ENCODE measurements around the gene ABCD2. TPM values are rescaled to one million over a fixed set of nuclear protein-coding genes. Genes with fewer than 3 reads are reported as not detected.
"Not testable (repeated sequence)": the region's sequence is repeated elsewhere in the genome, so short reads cannot be mapped to it uniquely, and the experiment has no call there.

ABCD2 gene
- total and polyA plus RNA-seq, 8 donors, result 0.08 to 0.52 (median 0.13) TPM

GRCh38 chr12:39606712-39607423 lies 12.7 kb downstream of the ABCD2 start:
- Histone ChIP-seq H3K4me1 (no peaks in the 10 kb centered on the region), H3K36me3 (no peaks in the 10 kb centered on the region), H3K27me3 (no peaks in the 10 kb centered on the region), H3K4me3 (no peak overlapping the region), H3K9me3 (no peaks in the 10 kb centered on the region), H3K27ac (no peak overlapping the region)
- intact Hi-C loops (cut with DNase I), result no loop called here
- DNase-seq (no peak), ATAC-seq (no peak)
- no peak for TF ChIP-seq CTCF (IDR thresholded peaks at IDR 0.05)

- no peak for TF ChIP-seq CTCF (IDR thresholded peaks at IDR 0.05)
- ATAC-seq (no peak), DNase-seq (no peak)
- intact Hi-C loops (cut with DNase I), result no loop called here
- no peak overlapping the region for H3K27ac ChIP-seq
- H3K9me3 ChIP-seq, result no peaks in the 10 kb centered on the region
- no peaks in the 10 kb centered on the region for H3K27me3 ChIP-seq
- no peaks in the 10 kb centered on the region for H3K36me3 ChIP-seq
- H3K4me3 ChIP-seq, result no peak overlapping the region
- H3K4me1 ChIP-seq, result no peaks in the 10 kb centered on the region
Measured at GRCh38 chr12:39605996-39606395, 13.6 kb downstream of the ABCD2 start.

GRCh38 chr12:39605501-39605900 lies 14.1 kb downstream of the ABCD2 start:
- H3K27me3 ChIP-seq, result no peaks in the 10 kb centered on the region
- no peak for TF ChIP-seq CTCF (IDR thresholded peaks at IDR 0.05)
- no peak overlapping the region for H3K4me3 ChIP-seq
- DNase-seq (no peak), ATAC-seq (peak; percentile 47)
- H3K36me3 ChIP-seq, result no peaks in the 10 kb centered on the region
- intact Hi-C loops (cut with DNase I), result no loop called here
- H3K27ac ChIP-seq, result no peak overlapping the region
- no peaks in the 10 kb centered on the region for H3K4me1 ChIP-seq
- H3K9me3 ChIP-seq, result no peaks in the 10 kb centered on the region

GRCh38 chr12:39603065-39603464 lies 16.5 kb downstream of the ABCD2 start:
- intact Hi-C loops (cut with DNase I), result no loop called here
- Histone ChIP-seq H3K4me3 (no peak overlapping the region), H3K9me3 (no peaks in the 10 kb centered on the region), H3K27ac (no peak overlapping the region), H3K36me3 (no peaks in the 10 kb centered on the region), H3K4me1 (no peaks in the 10 kb centered on the region), H3K27me3 (no peaks in the 10 kb centered on the region)
- no peak for ATAC-seq
- DNase-seq, result no peak
- TF ChIP-seq CTCF (IDR thresholded peaks at IDR 0.05), result no peak

- not testable (repeated sequence) for ATAC-seq, H3K4me1 ChIP-seq
Measured at GRCh38 chr12:39601951-39602350, 17.7 kb downstream of the ABCD2 start.

GRCh38 chr12:39595928-39596327 lies 23.7 kb downstream of the ABCD2 start:
- no peak for ATAC-seq
- DNase-seq, result no peak
- no peak for TF ChIP-seq CTCF (IDR thresholded peaks at IDR 0.05)
- Histone ChIP-seq H3K4me1 (no peaks in the 10 kb centered on the region), H3K27ac (no peak overlapping the region), H3K27me3 (no peaks in the 10 kb centered on the region), H3K9me3 (no peaks in the 10 kb centered on the region), H3K4me3 (no peak overlapping the region), H3K36me3 (no peaks in the 10 kb centered on the region)
- intact Hi-C loops (cut with DNase I), result no loop called here

More at GRCh38 chr12:39601951-39602350, 17.7 kb downstream of the ABCD2 start:
- intact Hi-C loops (cut with DNase I); H3K36me3 ChIP-seq; H3K27ac ChIP-seq; H3K4me3 ChIP-seq; H3K27me3 ChIP-seq; H3K9me3 ChIP-seq; DNase-seq: not testable (repeated sequence)

Data from left lung (tissue), 10 donors.